Suprapubic skin (tissue), 4 donors: Measurements from ENCODE around the gene CRYL1. TPM values are rescaled to one million over a fixed set of nuclear protein-coding genes. Genes with fewer than 3 reads are reported as not detected.

Experiments
- DNase-seq, 2 donors: peaks; one replicate each; pipeline ENCODE4 v3.0.0-alpha.2; 2019; ENCODE audit warnings: low spot score in 2 of 2
- H3K27ac ChIP-seq: fragments of 200-600 bp; sonication (generic); one replicate; pipeline ENCODE4 v1.5.1; 2019
- H3K27me3 ChIP-seq: fragments of 200-600 bp; sonication (generic); one replicate; pipeline ENCODE4 v1.5.1; 2019
- H3K36me3 ChIP-seq: fragments of 200-600 bp; sonication (generic); one replicate; pipeline ENCODE4 v1.5.1; 2019
- H3K4me1 ChIP-seq: fragments of 200-600 bp; sonication (generic); one replicate; pipeline ENCODE4 v1.5.1; 2019
- H3K4me3 ChIP-seq: fragments of 200-600 bp; sonication (generic); one replicate; pipeline ENCODE4 v1.5.1; 2019; ENCODE audit warnings: mild to moderate bottlenecking
- H3K9me3 ChIP-seq: fragments of 200-600 bp; sonication (generic); one replicate; pipeline ENCODE4 v1.5.1; 2019
- CTCF ChIP-seq, 2 donors: fragments of 200-600 bp in 1 of 2; fragments of 450-650 bp in 1 of 2; sonication (generic) in 1 of 2; IDR thresholded peaks; one replicate each; pipeline ENCODE4 v1.5.1; 2016 to 2019; ENCODE audit warnings: antibody characterized with exemption in 2 of 2, mild to moderate bottlenecking in 1 of 2, moderate library complexity in 1 of 2
- EP300 ChIP-seq: sonication (generic); formaldehyde crosslinking; IDR thresholded peaks from one replicate; pipeline ENCODE4 v1.6.1; 2017; ENCODE audit warnings: antibody characterized with exemption
- POLR2A ChIP-seq, 2 donors: fragments of 450-650 bp; IDR thresholded peaks; one replicate each; pipeline ENCODE4 v1.6.1; 2017; ENCODE audit warnings: antibody characterized with exemption in 2 of 2, mild to moderate bottlenecking in 2 of 2, moderate library complexity in 2 of 2
- POLR2AphosphoS5 ChIP-seq, 3 donors: sonication (generic); formaldehyde crosslinking; IDR thresholded peaks; one replicate each; pipeline ENCODE4 v1.6.1; 2017; ENCODE audit warnings: antibody characterized with exemption in 3 of 3
- WGBS: methylation state at CpG from one replicate; pipeline ENCODE4 v1.1.5; 2018; 5-methylcytosine and 5-hydroxymethylcytosine counted together
- total RNA-seq, 4 donors: library from RNA; depleted of rRNA; stranded (reverse); fragments of >200 nt; gene quantifications; one replicate each; pipeline ENCODE4 v1.1.0, GENCODE V29; 2016

CRYL1 gene
- total RNA-seq, 4 donors from 2014 or later, result 15.9 to 20.1 (median 18.4) TPM

- Histone ChIP-seq H3K36me3 (no peaks in the 10 kb centered on the region), H3K9me3 (no peaks in the 10 kb centered on the region), H3K4me1 (peaks cover 18% of the 10 kb centered on the region), H3K27me3 (no peaks in the 10 kb centered on the region), H3K4me3 (no peak overlapping the region), H3K27ac (no peak overlapping the region)
- WGBS, result 97% methylated on average over 5 of the region's 5 CpGs
- TF ChIP-seq POLR2AphosphoS5 (IDR thresholded peaks at IDR 0.05) (no peak), CTCF (IDR thresholded peaks at IDR 0.05) (no peak), POLR2A (IDR thresholded peaks at IDR 0.05) (no peak), EP300 (no peak)
- DNase-seq, result no peak
Observed at GRCh38 chr13:20387006-20387405, 138.7 kb downstream of the CRYL1 start.

GRCh38 chr13:20383058-20383457 lies 142.6 kb downstream of the CRYL1 start:
- peaks cover 20% of the 10 kb centered on the region for H3K4me1 ChIP-seq
- H3K4me3 ChIP-seq, result no peak overlapping the region
- TF ChIP-seq CTCF (IDR thresholded peaks at IDR 0.05) (no peak), POLR2AphosphoS5 (IDR thresholded peaks at IDR 0.05) (no peak), POLR2A (IDR thresholded peaks at IDR 0.05) (no peak), EP300 (no peak)
- WGBS, result 67% methylated on average over 2 of the region's 2 CpGs
- H3K9me3 ChIP-seq, result no peaks in the 10 kb centered on the region
- no peak for DNase-seq
- no peaks in the 10 kb centered on the region for H3K36me3 ChIP-seq
- H3K27ac ChIP-seq, result no peak overlapping the region
- H3K27me3 ChIP-seq, result no peaks in the 10 kb centered on the region

GRCh38 chr13:20381401-20381800 lies 144.3 kb downstream of the CRYL1 start:
- Histone ChIP-seq H3K9me3 (no peaks in the 10 kb centered on the region), H3K27ac (no peak overlapping the region), H3K4me1 (peaks cover 8% of the 10 kb centered on the region), H3K27me3 (no peaks in the 10 kb centered on the region), H3K4me3 (no peak overlapping the region), H3K36me3 (no peaks in the 10 kb centered on the region)
- no peak for DNase-seq
- no peak for TF ChIP-seq CTCF (IDR thresholded peaks at IDR 0.05)
- TF ChIP-seq POLR2AphosphoS5 (IDR thresholded peaks at IDR 0.05), result no peak
- no peak for TF ChIP-seq POLR2A (IDR thresholded peaks at IDR 0.05)
- no peak for TF ChIP-seq EP300
- 91% methylated on average over 3 of the region's 3 CpGs for WGBS

- peak in 1 of 2 donors; percentile 65 for DNase-seq
- Histone ChIP-seq H3K9me3 (no peaks in the 10 kb centered on the region), H3K27me3 (no peaks in the 10 kb centered on the region), H3K4me3 (no peak overlapping the region), H3K36me3 (no peaks in the 10 kb centered on the region), H3K27ac (no peak overlapping the region), H3K4me1 (peaks cover 8% of the 10 kb centered on the region)
- 21% methylated on average over 6 of the region's 6 CpGs for WGBS
- TF ChIP-seq EP300 (no peak), POLR2AphosphoS5 (IDR thresholded peaks at IDR 0.05) (no peak), POLR2A (IDR thresholded peaks at IDR 0.05) (no peak), CTCF (IDR thresholded peaks at IDR 0.05) (no peak)
Observed at GRCh38 chr13:20378721-20379120, 146.9 kb downstream of the CRYL1 start.

GRCh38 chr13:20377720-20378119 lies 147.9 kb downstream of the CRYL1 start:
- Histone ChIP-seq H3K36me3 (no peaks in the 10 kb centered on the region), H3K9me3 (no peaks in the 10 kb centered on the region), H3K4me3 (no peak overlapping the region), H3K27me3 (no peaks in the 10 kb centered on the region), H3K4me1 (peaks cover 10% of the 10 kb centered on the region), H3K27ac (no peak overlapping the region)
- TF ChIP-seq EP300 (no peak), POLR2A (IDR thresholded peaks at IDR 0.05) (no peak), CTCF (IDR thresholded peaks at IDR 0.05) (no peak), POLR2AphosphoS5 (IDR thresholded peaks at IDR 0.05) (no peak)
- 93% methylated on average over 6 of the region's 6 CpGs for WGBS
- DNase-seq, result peak in 1 of 2 donors; percentile 35
